Astrocyte of the cerebellum (primary cell): ENCODE results near the gene TMEM184B.

Experiments
- DNase-seq: peaks from one replicate; pipeline ENCODE4 v3.0.0-alpha.2; 2011; ENCODE audit warnings: low read depth
- H3K4me3 ChIP-seq: 2 replicates; pipeline ENCODE4 v1.5.1; 2011; ENCODE audit warnings: mild to moderate bottlenecking, low read depth, low read length, moderate library complexity
- CTCF ChIP-seq: IDR thresholded peaks from 2 replicates; pipeline ENCODE4 v1.5.1; 2012; ENCODE audit warnings: low read length, low read depth, moderate library complexity, mild to moderate bottlenecking; ENCODE audit errors: missing control alignments
- in situ Hi-C: cut with HindIII; loops from 2 replicates; pipeline ENCODE4 v1.10.0; 2017; ENCODE audit warnings: low sequenced_read_pairs

Gene TMEM184B

GRCh38 chr22:38204784-38205183 is 68.0 kb downstream of the TMEM184B start:
- TF ChIP-seq CTCF = no peak
- no peak for DNase-seq
- H3K4me3 ChIP-seq = no peak overlapping the region
- in situ Hi-C loops = no loop called here

GRCh38 chr22:38203855-38204514 is 68.8 kb downstream of the TMEM184B start:
- peak overlapping the region; percentile 82 for H3K4me3 ChIP-seq
- in situ Hi-C loops = no loop called here
- no peak for TF ChIP-seq CTCF
- no peak for DNase-seq

GRCh38 chr22:38203090-38203810 is 69.6 kb downstream of the TMEM184B start:
- TF ChIP-seq CTCF = no peak
- H3K4me3 ChIP-seq = peak overlapping the region; percentile 82
- in situ Hi-C loops = no loop called here
- no peak for DNase-seq

GRCh38 chr22:38202437-38203089 is 70.2 kb downstream of the TMEM184B start:
- in situ Hi-C loops = no loop called here
- DNase-seq = peak; percentile 79
- H3K4me3 ChIP-seq = peak overlapping the region; percentile 82
- no peak for TF ChIP-seq CTCF

GRCh38 chr22:38201711-38202436 is 70.9 kb downstream of the TMEM184B start, which contains the start of gene MAFF:
MAFF (plus strand) TSS chr22:38201994; CDS start chr22:38213854, 11,860 bp downstream.
- peak; percentile 94 for DNase-seq
- in situ Hi-C loops = no loop called here
- peak within 1 kb of the TSS; percentile 82 for H3K4me3 ChIP-seq
- no peak for TF ChIP-seq CTCF

GRCh38 chr22:38201371-38201710 is 71.5 kb downstream of the TMEM184B start:
- peak overlapping the region; percentile 32 for H3K4me3 ChIP-seq
- no peak for DNase-seq
- TF ChIP-seq CTCF = no peak
- in situ Hi-C loops = no loop called here
